Measurements from ENCODE around the gene SHANK1.
"Not testable (repeated sequence)": the region's sequence is repeated elsewhere in the genome, so short reads cannot be mapped to it uniquely, and the experiment has no call there.

Gene SHANK1

DNA sequence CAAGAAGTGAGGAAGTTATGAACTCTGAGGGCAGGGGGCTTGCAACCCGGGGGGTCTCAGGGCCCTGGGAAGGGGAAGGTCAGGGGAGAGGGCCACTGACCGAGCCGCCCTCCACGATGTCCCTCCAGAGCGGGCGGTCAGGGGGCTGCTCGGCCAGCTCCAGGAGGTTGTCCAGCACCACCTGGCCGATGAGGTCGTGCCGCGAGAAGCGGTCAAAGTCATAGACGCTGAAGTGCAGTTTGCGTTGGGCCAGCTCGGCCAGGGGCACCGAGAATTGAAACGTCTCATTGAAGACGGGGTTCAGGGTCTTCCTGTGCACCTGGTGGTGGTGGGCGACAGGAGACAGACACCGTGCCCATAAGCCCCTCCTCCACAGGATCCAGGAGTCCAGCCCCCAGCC is 90.4 kb downstream of the SHANK1 start:
- no peak for DNase-seq

DNA sequence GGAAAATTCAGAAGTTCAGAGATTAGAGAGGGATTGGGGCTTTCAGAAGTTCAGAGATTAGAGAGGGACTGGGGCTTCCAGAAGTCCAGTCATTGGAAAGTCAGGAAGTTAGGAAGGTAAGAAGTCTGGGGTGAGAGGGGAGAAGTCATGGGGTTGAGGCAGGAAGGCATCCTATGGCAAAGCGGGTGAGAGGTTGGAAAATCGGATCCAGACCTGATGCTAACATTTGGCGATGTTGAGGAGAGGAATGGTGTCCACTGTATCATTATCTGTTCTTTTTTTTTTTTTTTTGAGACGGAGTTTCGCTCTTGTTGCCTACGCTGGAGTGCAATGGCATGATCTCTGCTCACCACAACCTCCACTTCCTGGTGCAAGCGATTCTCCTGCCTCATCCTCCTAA is 91.1 kb downstream of the SHANK1 start:
- no peak for DNase-seq

DNA sequence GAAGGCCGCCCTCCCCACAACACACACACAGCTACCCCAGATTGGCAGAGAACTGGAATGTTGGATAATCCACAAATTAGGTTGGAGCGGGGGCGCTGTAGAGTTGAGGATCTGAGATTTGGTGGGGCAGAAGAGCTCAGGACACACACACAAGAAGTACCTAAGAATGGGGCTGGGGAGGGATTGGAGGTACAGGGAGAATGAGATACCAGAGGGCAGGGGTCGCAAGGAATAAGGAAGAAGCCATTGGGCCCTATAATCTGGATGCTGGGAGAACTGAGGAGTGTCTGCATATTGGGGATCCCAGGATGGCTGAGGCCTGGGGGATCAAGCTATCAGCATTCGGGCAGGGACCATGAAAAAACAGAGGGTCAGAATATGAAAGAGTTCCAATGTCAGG is 91.5 kb downstream of the SHANK1 start:
- no peak for DNase-seq

DNA sequence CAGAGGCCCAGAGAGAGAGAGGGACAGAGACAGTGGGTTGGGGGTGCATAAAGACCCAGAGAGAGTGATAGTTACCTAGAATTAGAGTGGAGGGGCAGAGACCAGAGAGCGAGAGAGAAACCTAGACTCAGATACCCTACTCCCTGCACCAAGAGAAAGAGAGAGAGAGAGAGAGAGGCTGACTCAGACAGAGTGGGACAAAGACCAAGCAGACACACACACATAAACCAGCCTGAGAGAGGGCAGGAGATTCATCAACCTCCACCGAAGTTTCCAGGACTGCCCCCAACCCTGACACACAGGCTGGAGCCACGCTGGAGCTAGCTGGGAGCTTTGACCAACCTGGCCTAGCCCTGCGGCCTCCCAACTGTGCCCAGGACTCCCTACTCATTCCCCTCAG is 92.8 kb downstream of the SHANK1 start:
- DNase-seq, result no peak

DNA sequence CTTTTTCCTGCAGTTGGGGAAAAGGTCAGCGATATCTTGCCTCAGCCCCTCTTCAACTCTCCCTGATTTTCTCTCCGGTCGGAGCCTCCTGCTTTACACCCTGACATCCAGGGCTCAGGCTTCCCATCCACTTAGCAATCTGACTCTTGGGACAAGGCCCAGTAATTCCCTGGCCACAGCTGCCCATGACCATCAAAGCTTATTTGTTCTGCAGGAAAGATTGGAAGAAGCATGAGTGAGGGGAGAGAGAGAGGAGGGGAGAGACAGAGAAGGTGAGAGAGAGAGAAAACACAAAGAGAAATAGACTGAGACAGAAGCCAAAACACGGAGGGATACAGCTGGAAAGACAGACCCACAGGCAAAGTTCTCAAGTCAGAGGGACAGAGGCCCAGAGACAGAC is 93.6 kb downstream of the SHANK1 start:
- DNase-seq, result no peak

DNA sequence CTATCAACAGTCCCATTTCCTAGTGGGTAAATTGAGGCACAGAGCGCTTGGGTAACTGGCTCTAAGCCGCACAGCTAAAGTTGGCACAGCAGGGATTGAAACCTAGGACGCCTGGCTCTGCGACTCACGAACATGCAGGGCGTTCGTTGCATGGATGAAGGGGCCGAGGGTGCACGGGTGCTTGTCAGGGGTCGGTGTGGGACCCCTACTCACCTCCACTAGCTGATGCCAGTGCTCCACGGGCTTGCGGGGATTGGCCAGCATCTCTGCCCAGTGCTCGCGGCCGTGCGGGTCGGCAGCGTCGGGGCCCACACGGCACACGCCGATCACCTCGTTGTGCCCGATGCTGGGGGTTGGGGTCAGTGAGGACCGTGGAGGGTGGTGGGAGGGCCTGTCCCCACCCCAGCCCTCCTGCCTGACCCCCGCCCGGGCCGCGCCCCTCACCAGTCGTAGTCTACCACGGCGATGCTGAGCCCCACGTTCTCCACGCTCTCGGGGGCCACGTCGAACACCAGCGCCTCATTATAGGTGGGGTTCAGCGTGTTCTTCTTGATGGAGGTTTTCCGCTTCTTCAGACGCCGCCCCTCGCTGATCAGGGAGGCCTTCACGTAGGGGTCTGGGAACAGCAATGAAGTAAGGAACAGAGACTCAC is 94.5 kb downstream of the SHANK1 start:
- DNase-seq, result no peak

DNA sequence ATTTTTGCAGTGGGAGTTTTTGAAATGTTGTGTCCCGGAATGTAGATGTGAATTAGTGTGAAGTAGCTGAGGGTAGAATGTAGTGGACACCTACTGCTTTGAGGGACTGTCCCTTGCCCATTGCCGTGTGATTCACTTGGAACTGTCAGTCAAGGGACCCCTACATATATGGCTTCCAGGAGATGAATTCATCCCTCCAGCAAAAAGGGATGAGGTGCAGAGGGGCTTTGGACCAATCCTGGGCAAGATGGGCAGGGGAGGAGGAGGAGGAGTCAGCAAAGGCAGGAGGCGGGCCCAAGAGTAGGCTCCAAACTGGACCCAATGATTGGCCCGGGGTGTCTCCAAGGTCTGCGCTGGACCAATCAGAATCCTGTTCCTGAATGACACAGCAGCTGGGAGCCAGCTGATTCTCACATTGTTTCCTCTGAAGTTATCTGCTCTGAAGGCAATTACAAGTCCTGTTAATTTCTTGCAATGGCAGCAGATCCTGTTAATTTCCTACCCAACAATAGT is 99.2 kb downstream of the SHANK1 start:
- DNase-seq, result not testable (repeated sequence)

DNA sequence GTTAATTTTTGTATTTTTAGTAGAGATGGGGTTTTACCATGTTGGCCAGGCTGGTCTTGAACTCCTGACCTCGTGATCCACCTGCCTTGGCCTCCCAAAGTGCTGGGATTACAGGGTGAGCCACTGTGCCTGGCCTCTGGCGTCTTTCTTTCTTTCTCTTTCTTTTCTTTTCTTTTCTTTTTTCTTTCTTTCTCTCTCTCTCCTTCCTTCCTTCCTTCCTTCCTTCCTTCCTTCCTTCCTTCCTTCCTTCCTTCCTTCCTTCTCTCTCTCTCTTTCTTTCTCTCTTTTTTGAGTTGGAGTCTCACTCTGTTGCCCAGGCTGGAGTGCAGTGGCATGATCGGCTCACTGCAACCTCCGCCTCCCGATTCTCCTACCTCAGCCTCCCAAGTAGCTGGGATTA is 100.4 kb downstream of the SHANK1 start:
- DNase-seq, result not testable (repeated sequence)

DNA sequence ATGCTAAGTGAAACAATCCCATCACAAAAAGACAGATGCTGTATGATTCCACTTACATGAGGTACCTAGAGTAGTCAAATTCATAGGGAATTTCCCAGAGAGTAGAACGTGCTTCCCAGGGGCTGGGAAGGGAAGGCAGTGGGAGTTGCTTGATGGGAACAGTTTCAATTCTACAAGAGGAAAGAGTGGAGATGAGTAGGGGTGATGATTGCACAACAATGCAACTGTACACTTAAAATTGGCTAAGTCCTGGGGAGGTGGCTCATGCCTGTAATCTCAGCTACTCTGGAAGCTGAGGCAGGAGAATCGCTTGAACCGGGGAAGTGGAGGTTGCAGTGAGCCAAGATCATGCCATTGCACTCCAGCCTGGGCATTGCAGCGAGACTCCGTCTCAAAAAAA is 101.2 kb downstream of the SHANK1 start:
- DNase-seq, result not testable (repeated sequence)

DNA sequence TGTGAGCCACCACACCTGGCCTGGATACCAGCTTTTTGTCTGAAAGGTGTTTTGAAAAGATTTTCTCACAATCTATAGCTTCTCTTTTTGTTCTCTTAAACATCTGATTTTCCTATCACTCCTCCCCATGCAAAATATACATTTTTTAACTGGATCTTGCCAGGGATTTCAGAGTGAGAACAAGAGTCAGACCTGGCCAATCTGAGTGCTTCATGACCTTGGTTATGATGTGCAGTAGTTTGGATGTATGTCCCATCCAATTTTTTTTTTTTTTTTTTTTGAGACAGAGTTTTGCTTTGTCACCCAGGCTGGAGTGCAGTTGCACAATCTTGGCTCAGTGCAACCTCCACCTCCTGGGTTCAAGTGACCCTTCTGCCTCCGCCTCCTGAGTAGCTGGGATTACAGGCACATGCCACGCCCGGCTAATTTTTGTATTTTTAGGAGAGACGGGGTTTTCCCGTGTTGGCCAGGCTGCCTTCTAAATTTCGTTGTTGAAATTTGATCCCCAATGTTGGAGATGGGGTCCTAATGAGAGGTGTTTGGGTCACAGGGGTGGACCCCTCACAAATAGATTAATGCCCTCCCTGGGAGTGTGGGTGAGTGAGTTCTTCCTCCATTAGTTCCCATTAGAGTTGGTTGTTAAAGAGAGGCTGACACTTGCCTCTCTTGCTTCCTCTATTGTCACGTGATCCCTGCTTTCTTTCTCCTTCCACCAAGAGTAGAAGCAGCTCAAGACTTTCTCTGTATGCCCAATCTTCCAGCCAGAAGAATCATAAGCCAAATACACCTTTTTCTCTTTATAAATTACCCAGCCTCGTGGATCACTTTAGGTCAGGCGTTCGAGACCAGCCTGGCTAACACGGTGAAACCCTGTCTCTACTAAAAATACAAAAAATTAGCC is 106.8 kb downstream of the SHANK1 start:
- DNase-seq, result not testable (repeated sequence)
